ENCODE data around the gene FHL2. TPM values are rescaled to one million over a fixed set of nuclear protein-coding genes. Genes with fewer than 3 reads are reported as not detected.
"Not testable (repeated sequence)": the region's sequence is repeated elsewhere in the genome, so short reads cannot be mapped to it uniquely, and the experiment has no call there.

The FHL2 gene
- polyA plus RNA-seq, 3 donors = 0.03 TPM; not detected in 1

GRCh38 chr2:105426626-105427292, 27.9 kb upstream of the FHL2 start:
- WGBS (ENCODE audit: insufficient coverage) = 10% methylated on average over 2 of the region's 9 CpGs

GRCh38 chr2:105425936-105426625, 27.2 kb upstream of the FHL2 start:
- Mint-ChIP-seq H3K9me3 (peaks cover 0 to 12% (median 3%) of the 10 kb centered on the region in 7 donors), H3K27me3 (ENCODE audit: low read depth in 3 of 3) (peaks cover 6 to 10% (median 10%) of the 10 kb centered on the region in 3 donors), H3K4me3 (no peak overlapping the region), H3K4me1 (peaks cover 5% of the 10 kb centered on the region), H3K36me3 (no peaks in the 10 kb centered on the region), H3K27ac (no peak overlapping the region)
- intact Hi-C loops (cut with micrococcal nuclease) = no loop called here
- Histone ChIP-seq H3K36me3 (replicated peaks in 1 of 2; ENCODE audit: control insufficient read depth in 1 of 2, insufficient read depth in 2 of 2, low read length in 2 of 2) (no peaks in the 10 kb centered on the region), H3K9ac (ENCODE audit: insufficient read depth, low read length, poor library complexity, severe bottlenecking) (no peak overlapping the region), H3K4me3 (replicated peaks in 1 of 3; ENCODE audit: low read depth in 2 of 3, low read length in 3 of 3) (no peak overlapping the region), H3K27me3 (ENCODE audit: control insufficient read depth in 2 of 2, insufficient read depth in 2 of 2, low read length in 2 of 2) (peaks cover 0 to 5% of the 10 kb centered on the region in 2 donors), H3K27ac (ENCODE audit: low read depth in 1 of 2, low read length in 2 of 2) (no peak overlapping the region), H2AFZ (ENCODE audit: insufficient read depth, low read depth, low read length, poor library complexity, severe bottlenecking) (no peak overlapping the region), H3K4me1 (ENCODE audit: control insufficient read depth in 1 of 2, insufficient read depth in 2 of 2, low read length in 2 of 2) (no peaks in the 10 kb centered on the region), H3K4me2 (replicated peaks; ENCODE audit: extremely low read depth, low read length, poor library complexity, severe bottlenecking) (no peak overlapping the region), H3K9me3 (replicated peaks in 1 of 2; ENCODE audit: control insufficient read depth in 1 of 2, insufficient read depth in 1 of 2, low read length in 2 of 2) (no peaks in the 10 kb centered on the region), H4K20me1 (ENCODE audit: insufficient read depth, low read length) (no peaks in the 10 kb centered on the region), H3K79me2 (ENCODE audit: insufficient read depth, low read length) (no peaks in the 10 kb centered on the region)
- TF ChIP-seq CTCF (IDR thresholded peaks at IDR 0.05) = no peak
- WGBS (ENCODE audit: insufficient coverage) = 33% methylated on average over 1 of the region's 6 CpGs
- no peak for DNase-seq

More at GRCh38 chr2:105426626-105427292, 27.9 kb upstream of the FHL2 start:
- no peak overlapping the region for H2AFZ ChIP-seq (ENCODE audit: insufficient read depth, low read depth, low read length, poor library complexity, severe bottlenecking)
- no peak for TF ChIP-seq CTCF (IDR thresholded peaks at IDR 0.05)
- no peak overlapping the region for H3K9ac ChIP-seq (ENCODE audit: insufficient read depth, low read length, poor library complexity, severe bottlenecking)
- no peaks in the 10 kb centered on the region for H3K9me3 ChIP-seq (replicated peaks in 1 of 2; ENCODE audit: control insufficient read depth in 1 of 2, insufficient read depth in 1 of 2, low read length in 2 of 2)
- no peak for DNase-seq
- Mint-ChIP-seq H3K9me3 (peaks cover 0 to 12% (median 3%) of the 10 kb centered on the region in 7 donors), H3K4me3 (no peak overlapping the region), H3K4me1 (peaks cover 5% of the 10 kb centered on the region), H3K27ac (no peak overlapping the region), H3K27me3 (ENCODE audit: low read depth in 3 of 3) (peaks cover 9 to 11% (median 10%) of the 10 kb centered on the region in 3 donors), H3K36me3 (no peaks in the 10 kb centered on the region)
- no peak overlapping the region for H3K4me3 ChIP-seq (replicated peaks in 1 of 3; ENCODE audit: low read depth in 2 of 3, low read length in 3 of 3)
- no peaks in the 10 kb centered on the region for H3K36me3 ChIP-seq (replicated peaks in 1 of 2; ENCODE audit: control insufficient read depth in 1 of 2, insufficient read depth in 2 of 2, low read length in 2 of 2)
- peaks cover 0 to 5% of the 10 kb centered on the region in 2 donors for H3K27me3 ChIP-seq (ENCODE audit: control insufficient read depth in 2 of 2, insufficient read depth in 2 of 2, low read length in 2 of 2)
- no peak overlapping the region for H3K27ac ChIP-seq (ENCODE audit: low read depth in 1 of 2, low read length in 2 of 2)
- intact Hi-C loops (cut with micrococcal nuclease) = no loop called here
- H3K79me2 ChIP-seq (ENCODE audit: insufficient read depth, low read length) = no peaks in the 10 kb centered on the region
- no peak overlapping the region for H3K4me2 ChIP-seq (replicated peaks; ENCODE audit: extremely low read depth, low read length, poor library complexity, severe bottlenecking)
- H4K20me1 ChIP-seq (ENCODE audit: insufficient read depth, low read length) = no peaks in the 10 kb centered on the region
- no peaks in the 10 kb centered on the region for H3K4me1 ChIP-seq (ENCODE audit: control insufficient read depth in 1 of 2, insufficient read depth in 2 of 2, low read length in 2 of 2)

GRCh38 chr2:105424836-105425235, 26.0 kb upstream of the FHL2 start:
- H3K4me1 Mint-ChIP-seq; H3K36me3 ChIP-seq (replicated peaks in 1 of 2; ENCODE audit: control insufficient read depth in 1 of 2, insufficient read depth in 2 of 2, low read length in 2 of 2); intact Hi-C loops (cut with micrococcal nuclease); H3K4me3 Mint-ChIP-seq; H3K27me3 ChIP-seq (ENCODE audit: control insufficient read depth in 2 of 2, insufficient read depth in 2 of 2, low read length in 2 of 2); H3K27ac ChIP-seq (ENCODE audit: low read depth in 1 of 2, low read length in 2 of 2); H3K4me3 ChIP-seq (replicated peaks in 1 of 3; ENCODE audit: low read depth in 2 of 3, low read length in 3 of 3); H2AFZ ChIP-seq (ENCODE audit: insufficient read depth, low read depth, low read length, poor library complexity, severe bottlenecking); H4K20me1 ChIP-seq (ENCODE audit: insufficient read depth, low read length); H3K79me2 ChIP-seq (ENCODE audit: insufficient read depth, low read length); H3K9me3 ChIP-seq (replicated peaks in 1 of 2; ENCODE audit: control insufficient read depth in 1 of 2, insufficient read depth in 1 of 2, low read length in 2 of 2); DNase-seq; H3K9ac ChIP-seq (ENCODE audit: insufficient read depth, low read length, poor library complexity, severe bottlenecking); H3K4me1 ChIP-seq (ENCODE audit: control insufficient read depth in 1 of 2, insufficient read depth in 2 of 2, low read length in 2 of 2); H3K27ac Mint-ChIP-seq; H3K36me3 Mint-ChIP-seq; H3K4me2 ChIP-seq (replicated peaks; ENCODE audit: extremely low read depth, low read length, poor library complexity, severe bottlenecking): not testable (repeated sequence)
- Mint-ChIP-seq H3K9me3 (peaks cover 0 to 12% (median 1%) of the 10 kb centered on the region in 7 donors), H3K27me3 (ENCODE audit: low read depth in 3 of 3) (peaks cover 6 to 10% (median 10%) of the 10 kb centered on the region in 3 donors)
- WGBS (ENCODE audit: insufficient coverage) = no CpG with 5 or more reads among the region's 3 CpGs
